ENCODE measurements around the gene BLTP3B.

The BLTP3B gene

DNA sequence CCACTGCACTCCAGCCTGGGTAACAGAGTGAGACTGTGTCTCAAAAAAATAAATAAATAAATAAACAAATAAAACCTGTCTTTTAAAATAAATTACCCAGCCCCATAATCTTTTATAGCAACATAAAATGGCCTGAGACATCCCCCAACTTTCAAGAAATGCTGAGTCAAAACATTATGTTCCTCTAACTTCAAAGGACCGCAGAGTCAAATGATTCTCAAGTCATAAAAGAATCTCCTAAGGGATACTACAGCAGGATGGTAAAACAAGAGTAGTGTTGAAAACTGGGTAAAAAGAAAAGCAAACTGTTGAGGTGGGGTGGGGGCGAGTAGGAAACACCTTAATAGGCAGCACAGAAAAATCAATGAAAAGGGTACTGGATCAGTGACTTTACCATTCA lies 9.5 kb downstream of the BLTP3B start:
- TF ChIP-seq EZH2 (IDR thresholded peaks at IDR 0.05; ENCODE audit: borderline replicate concordance, low read depth, low read length, severe bottlenecking), result no peak
- TF ChIP-seq, protein P1, sequence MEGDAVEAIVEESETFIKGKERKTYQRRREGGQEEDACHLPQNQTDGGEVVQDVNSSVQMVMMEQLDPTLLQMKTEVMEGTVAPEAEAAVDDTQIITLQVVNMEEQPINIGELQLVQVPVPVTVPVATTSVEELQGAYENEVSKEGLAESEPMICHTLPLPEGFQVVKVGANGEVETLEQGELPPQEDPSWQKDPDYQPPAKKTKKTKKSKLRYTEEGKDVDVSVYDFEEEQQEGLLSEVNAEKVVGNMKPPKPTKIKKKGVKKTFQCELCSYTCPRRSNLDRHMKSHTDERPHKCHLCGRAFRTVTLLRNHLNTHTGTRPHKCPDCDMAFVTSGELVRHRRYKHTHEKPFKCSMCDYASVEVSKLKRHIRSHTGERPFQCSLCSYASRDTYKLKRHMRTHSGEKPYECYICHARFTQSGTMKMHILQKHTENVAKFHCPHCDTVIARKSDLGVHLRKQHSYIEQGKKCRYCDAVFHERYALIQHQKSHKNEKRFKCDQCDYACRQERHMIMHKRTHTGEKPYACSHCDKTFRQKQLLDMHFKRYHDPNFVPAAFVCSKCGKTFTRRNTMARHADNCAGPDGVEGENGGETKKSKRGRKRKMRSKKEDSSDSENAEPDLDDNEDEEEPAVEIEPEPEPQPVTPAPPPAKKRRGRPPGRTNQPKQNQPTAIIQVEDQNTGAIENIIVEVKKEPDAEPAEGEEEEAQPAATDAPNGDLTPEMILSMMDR (IDR thresholded peaks at IDR 0.05; ENCODE audit: borderline replicate concordance, extremely low read depth, low read length, poor library complexity, severe bottlenecking), result no peak
- H2AFZ ChIP-seq (ENCODE audit: low read depth, low read length), result no peak overlapping the region
- ATAC-seq (ENCODE audit: insufficient read depth, low read depth) (no peak), DNase-seq (no peak)
- H3K4me2 ChIP-seq (ENCODE audit: insufficient read depth, low read length), result no peak overlapping the region
- H3K9me3 ChIP-seq (ENCODE audit: insufficient read depth, low read length, severe bottlenecking), result no peaks in the 10 kb centered on the region
- no peak overlapping the region for H3K4me3 ChIP-seq (ENCODE audit: low read depth in 1 of 2, low read length in 2 of 2)
- no peak overlapping the region for H3K9ac ChIP-seq (ENCODE audit: low read depth, low read length)
- no peaks in the 10 kb centered on the region for H3K27me3 ChIP-seq (ENCODE audit: insufficient read depth, low read length, poor library complexity)
- peaks cover 17% of the 10 kb centered on the region for H3K4me1 ChIP-seq (ENCODE audit: insufficient read depth, low read length)
- peaks cover 29% of the 10 kb centered on the region; the same call in 1 of the 2 replicates for H3K79me2 ChIP-seq (ENCODE audit: insufficient read depth, low read length)
- H4K20me1 ChIP-seq (ENCODE audit: insufficient read depth, low read length), result no peaks in the 10 kb centered on the region; the same call in 1 of the 2 replicates
- H3K27ac ChIP-seq (ENCODE audit: low read length), result no peak overlapping the region
- H3K36me3 ChIP-seq (ENCODE audit: insufficient read depth, low read length), result no peaks in the 10 kb centered on the region

GRCh38 chr12:100128512-100128908 lies 14.2 kb downstream of the BLTP3B start:
- H3K4me2 ChIP-seq (ENCODE audit: insufficient read depth, low read length), result peak overlapping the region; percentile 39; the same call in 1 of the 2 replicates
- peaks cover 28% of the 10 kb centered on the region for H3K4me1 ChIP-seq (ENCODE audit: insufficient read depth, low read length)
- TF ChIP-seq EZH2 (IDR thresholded peaks at IDR 0.05; ENCODE audit: borderline replicate concordance, low read depth, low read length, severe bottlenecking), result no peak
- TF ChIP-seq, protein P1 (IDR thresholded peaks at IDR 0.05; ENCODE audit: borderline replicate concordance, extremely low read depth, low read length, poor library complexity, severe bottlenecking), result peak; percentile 47
- H3K79me2 ChIP-seq (ENCODE audit: insufficient read depth, low read length), result peaks cover 21% of the 10 kb centered on the region; the same call in 1 of the 2 replicates
- no peaks in the 10 kb centered on the region for H4K20me1 ChIP-seq (ENCODE audit: insufficient read depth, low read length)
- H3K27ac ChIP-seq (ENCODE audit: low read length), result peak overlapping the region; percentile 12
- no peaks in the 10 kb centered on the region for H3K27me3 ChIP-seq (ENCODE audit: insufficient read depth, low read length, poor library complexity)
- no peak overlapping the region for H3K9ac ChIP-seq (ENCODE audit: low read depth, low read length)
- H3K36me3 ChIP-seq (ENCODE audit: insufficient read depth, low read length), result no peaks in the 10 kb centered on the region
- no peak overlapping the region for H3K4me3 ChIP-seq (ENCODE audit: low read depth in 1 of 2, low read length in 2 of 2)
- ATAC-seq (ENCODE audit: insufficient read depth, low read depth) (peak; percentile 56; the same call in 2 of the 3 replicates), DNase-seq (no peak)
- no peaks in the 10 kb centered on the region for H3K9me3 ChIP-seq (ENCODE audit: insufficient read depth, low read length, severe bottlenecking)
- no peak overlapping the region for H2AFZ ChIP-seq (ENCODE audit: low read depth, low read length)

DNA sequence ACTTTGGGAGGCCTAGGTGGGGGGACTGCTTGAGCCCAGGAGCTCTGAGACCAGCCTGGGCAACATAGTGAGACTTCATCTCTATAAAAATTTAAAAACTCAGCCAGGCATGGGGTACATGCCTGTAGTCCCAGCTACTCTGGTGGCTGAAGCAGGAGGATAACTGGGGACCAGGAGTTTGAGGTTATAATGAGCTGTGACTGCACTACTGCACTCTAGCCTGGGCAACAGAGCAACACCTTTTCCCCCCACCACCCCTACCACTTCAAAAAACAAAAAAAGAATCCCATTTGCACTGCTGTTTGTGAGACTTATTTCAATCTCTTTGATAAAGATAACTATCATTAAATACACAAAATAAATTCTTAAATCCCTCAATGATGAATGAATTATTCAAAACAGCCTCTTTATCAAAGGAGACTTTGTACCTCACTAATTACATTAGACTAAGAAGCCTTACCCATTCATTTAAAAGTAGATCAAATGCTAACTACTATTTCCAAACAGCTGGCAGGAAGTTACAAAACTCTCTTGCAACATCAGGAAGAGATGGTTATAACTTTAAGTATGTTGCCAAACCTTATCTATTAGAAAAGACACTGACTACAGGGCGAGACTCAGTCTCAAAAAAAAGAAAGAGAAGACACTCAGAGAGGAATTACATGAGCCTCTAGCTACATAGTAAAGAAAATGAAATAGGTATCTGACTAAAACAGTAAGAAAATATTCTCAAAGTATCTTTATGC lies 14.7 kb downstream of the BLTP3B start:
- Histone ChIP-seq H3K27ac (ENCODE audit: low read length) (peak overlapping the region; percentile 12), H3K9ac (ENCODE audit: low read depth, low read length) (no peak overlapping the region), H3K79me2 (ENCODE audit: insufficient read depth, low read length) (peaks cover 25% of the 10 kb centered on the region; the same call in 1 of the 2 replicates), H3K27me3 (ENCODE audit: insufficient read depth, low read length, poor library complexity) (no peaks in the 10 kb centered on the region), H4K20me1 (ENCODE audit: insufficient read depth, low read length) (no peaks in the 10 kb centered on the region), H3K4me1 (ENCODE audit: insufficient read depth, low read length) (peaks cover 28% of the 10 kb centered on the region), H3K4me3 (ENCODE audit: low read depth in 1 of 2, low read length in 2 of 2) (no peak overlapping the region), H2AFZ (ENCODE audit: low read depth, low read length) (no peak overlapping the region), H3K36me3 (ENCODE audit: insufficient read depth, low read length) (no peaks in the 10 kb centered on the region), H3K4me2 (ENCODE audit: insufficient read depth, low read length) (0 out of 2 replicates have a peak overlapping the region, but pooled peaks have one; percentile 39), H3K9me3 (ENCODE audit: insufficient read depth, low read length, severe bottlenecking) (no peaks in the 10 kb centered on the region)
- DNase-seq, result no peak
- peak; percentile 80 for ATAC-seq (ENCODE audit: insufficient read depth, low read depth)
- TF ChIP-seq EZH2 (IDR thresholded peaks at IDR 0.05; ENCODE audit: borderline replicate concordance, low read depth, low read length, severe bottlenecking), result no peak
- TF ChIP-seq, protein P1 (IDR thresholded peaks at IDR 0.05; ENCODE audit: borderline replicate concordance, extremely low read depth, low read length, poor library complexity, severe bottlenecking), result no peak
